Ureter (tissue), 1 donor: ENCODE results near the gene ANKFY1. TPM values are rescaled to one million over a fixed set of nuclear protein-coding genes. Genes with fewer than 3 reads are reported as not detected.
A peak's percentile ranks its signal among the peaks of the same experiment; 100 is the strongest.
"Not testable (repeated sequence)": the region's sequence is repeated elsewhere in the genome, so short reads cannot be mapped to it uniquely, and the experiment has no call there.

Source experiments
- DNase-seq: peaks from one replicate; pipeline ENCODE4 v3.0.0-alpha.2; 2020; ENCODE audit warnings: low spot score
- total RNA-seq: library from RNA; stranded (reverse); gene quantifications from one replicate; pipeline ENCODE4 v1.2.4, GENCODE V29; 2023
- donor health status: DM: yes; HTN: yes; CAD: no.

ANKFY1 gene
- total RNA-seq, 1 donor from 2014 or later = 86.8 TPM

DNA sequence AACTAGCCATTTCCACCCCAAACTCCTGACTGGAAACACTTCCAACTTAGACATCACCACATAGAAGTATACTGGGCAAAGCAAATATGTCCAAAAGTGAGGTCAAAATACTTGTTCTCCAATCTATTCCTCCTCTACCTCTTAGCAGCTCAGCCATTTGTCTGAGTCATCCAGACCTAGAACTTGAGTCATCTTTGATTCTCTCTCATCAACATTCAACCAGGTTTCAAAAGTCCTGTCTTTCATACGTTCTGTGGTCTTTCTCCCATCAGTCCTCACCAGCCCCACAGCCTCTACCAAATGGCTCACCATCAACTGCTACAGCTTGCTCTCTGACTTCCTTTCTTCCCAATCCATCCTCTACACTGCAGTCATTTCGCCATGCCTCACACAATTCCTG is 6.8 kb downstream of the ANKFY1 start:
- no peak for DNase-seq

- DNase-seq = not testable (repeated sequence)
These were observed 8.5 kb downstream of the ANKFY1 start for GRCh38 chr17:4255271-4255670.

- DNase-seq = no peak
These were observed 12.9 kb downstream of the ANKFY1 start for GRCh38 chr17:4250887-4251286.

DNA sequence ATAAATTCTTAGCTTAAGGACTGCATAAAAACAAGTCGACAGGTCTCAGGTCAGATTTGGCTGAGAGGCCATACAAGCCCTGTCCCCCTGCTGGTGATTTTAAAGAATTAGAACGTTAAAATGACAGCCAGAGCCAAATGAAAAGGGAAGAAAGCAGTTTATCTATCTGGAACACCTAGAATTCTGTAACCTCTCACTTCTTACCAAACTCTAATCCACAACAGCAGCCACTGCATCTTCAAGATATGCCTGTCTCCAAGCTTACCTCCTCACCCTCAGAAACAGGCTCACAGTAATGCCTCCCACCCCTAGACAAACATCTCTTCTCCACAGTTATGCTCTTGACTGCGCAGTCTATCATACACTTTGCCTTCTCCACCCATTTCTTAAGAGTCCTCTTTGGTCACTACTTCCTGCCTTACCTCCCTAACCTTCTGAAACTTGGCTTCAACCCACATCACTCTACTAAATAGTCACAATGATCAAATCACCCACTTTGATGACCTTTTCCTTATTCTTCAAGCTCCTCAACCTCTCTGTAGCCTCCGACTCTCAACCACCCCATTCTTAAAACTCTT is 14.2 kb downstream of the ANKFY1 start:
- no peak for DNase-seq

DNA sequence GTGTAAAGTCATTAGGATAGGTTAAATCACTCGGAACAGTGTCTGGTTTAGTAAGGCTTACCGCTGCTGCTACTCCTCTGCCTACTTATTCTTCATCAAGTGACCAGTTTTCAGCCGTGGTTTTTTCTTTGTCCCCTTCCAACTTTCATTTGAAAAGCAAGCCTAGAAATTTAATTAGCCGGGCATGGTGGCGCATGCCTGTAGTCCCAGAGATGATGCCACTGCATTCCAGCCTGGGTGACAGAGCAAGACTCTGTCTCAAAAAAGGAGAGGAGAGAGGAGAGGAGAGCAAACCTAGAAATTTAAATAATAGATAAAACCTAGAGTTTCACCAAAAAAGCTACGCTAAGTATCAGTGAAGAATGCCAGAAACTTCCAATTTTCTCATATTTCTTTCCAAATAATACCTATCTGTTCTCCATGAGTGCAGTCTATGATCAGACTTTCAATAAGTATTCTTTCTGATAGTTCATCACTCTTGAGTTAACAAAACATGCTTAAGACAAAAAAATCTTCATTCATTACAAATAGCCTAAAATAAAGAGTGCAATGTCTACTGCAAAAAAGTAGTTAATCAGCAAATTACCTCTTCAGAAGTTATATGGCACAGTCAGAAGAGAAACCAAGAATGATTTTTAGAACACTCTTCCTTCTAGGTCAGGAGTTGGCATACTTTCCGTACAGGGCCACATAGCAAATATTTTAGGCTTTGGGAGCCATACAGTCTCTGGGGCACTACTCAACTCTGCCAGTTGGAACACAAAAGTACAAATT is 15.1 kb downstream of the ANKFY1 start:
- DNase-seq = no peak

DNA sequence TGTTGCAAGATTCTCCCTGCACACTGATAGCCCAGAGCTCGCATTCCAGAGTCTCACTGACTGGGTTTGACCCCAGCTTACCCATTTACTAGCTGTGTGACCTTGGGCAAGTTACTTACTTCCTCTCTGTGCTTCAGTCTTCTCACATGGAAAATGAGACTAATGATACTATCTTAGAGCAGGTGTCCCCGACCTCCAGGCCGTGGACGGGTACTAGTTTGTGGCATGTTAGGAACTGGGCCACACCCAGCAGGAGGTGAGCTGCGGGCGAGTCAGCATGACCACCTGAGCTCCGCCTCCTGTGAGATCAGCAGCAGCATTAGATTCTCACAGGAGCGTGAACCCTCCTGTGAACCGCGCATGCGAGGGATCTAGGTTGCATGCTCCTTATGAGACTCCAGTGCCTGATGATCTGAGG is 15.8 kb downstream of the ANKFY1 start:
- no peak for DNase-seq

- DNase-seq = no peak
These were observed 16.3 kb downstream of the ANKFY1 start for GRCh38 chr17:4247361-4247970.

DNA sequence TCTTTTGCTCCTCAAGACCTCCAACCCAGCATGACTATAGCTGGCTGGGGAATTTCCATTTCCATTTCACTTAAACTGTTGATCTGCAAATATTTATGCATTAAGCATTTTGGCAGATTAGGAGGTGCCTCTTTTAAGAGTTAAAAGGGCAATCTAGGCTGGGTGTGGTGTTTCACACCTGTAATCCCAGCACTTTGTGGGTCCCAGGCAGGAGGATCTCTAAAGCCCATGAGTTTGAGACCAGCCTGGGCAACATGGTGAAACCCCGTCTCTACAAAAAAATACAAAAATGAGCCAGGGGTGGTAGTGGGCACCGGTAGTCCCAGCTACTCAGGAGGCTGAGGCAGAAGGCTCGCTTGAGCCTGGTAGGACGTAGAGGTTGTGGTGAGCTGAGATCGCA is 17.1 kb downstream of the ANKFY1 start:
- no peak for DNase-seq

GRCh38 chr17:4241535-4241934 is 22.2 kb downstream of the ANKFY1 start:
- DNase-seq = no peak

DNA sequence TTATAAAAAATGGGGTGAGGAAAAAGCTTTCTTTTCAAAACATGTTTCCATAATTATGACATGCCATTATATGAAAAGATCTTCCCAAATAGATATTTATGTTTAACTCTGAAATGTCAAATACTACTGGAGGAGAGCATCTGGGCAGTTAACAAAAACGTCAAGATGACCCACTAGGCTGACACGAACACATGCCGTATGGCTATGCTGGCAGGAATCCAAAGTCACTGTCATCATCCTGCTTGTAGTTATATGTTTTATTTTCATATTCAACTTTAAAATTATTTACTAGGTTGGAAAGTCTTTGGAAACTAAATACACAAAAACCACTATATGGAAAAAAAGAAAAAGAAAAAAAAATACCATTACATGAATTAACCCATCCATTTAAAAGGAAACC is 27.3 kb downstream of the ANKFY1 start:
- DNase-seq = no peak

DNA sequence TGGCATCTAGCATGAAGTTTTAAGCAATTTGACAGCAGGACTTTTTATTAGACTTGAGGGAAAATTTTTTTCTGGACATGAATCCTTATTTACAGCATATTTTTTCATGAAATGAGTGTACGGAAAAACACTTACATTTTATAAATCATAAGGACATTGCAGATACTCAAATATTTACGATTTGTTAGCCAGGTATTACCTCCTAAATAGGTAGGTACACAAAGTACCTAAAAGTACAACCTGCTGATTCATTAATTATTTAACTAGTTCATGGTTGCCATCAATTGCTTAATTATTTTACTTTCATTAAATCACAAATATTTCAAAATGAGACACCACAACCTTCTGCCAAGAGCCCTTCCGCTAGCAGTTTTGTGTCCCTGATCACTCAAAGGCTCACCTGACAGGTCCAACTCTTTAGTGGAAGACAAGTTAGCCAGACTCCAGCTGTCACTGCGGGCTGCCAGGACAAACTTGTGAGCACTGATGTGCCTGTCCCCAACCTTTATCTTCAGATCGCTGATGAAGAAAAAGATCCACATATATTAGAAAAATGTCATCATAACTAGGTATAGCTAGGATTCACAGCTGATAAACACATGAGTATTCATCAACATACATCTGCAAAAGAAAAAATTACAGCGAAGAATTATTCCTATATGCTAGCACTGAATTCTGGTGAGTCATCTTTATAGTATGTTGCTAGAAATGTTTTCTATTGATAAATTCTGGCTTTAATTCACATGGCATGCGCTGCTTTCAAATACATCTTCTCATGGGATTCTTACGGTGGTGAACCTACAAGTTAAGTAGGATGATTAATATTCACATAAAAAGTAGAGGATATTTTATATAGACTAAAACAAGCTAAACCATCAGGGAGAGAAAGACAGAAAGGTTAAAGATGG is 28.2 kb downstream of the ANKFY1 start:
- DNase-seq = no peak

GRCh38 chr17:4234401-4234800 is 29.4 kb downstream of the ANKFY1 start:
- no peak for DNase-seq

DNA sequence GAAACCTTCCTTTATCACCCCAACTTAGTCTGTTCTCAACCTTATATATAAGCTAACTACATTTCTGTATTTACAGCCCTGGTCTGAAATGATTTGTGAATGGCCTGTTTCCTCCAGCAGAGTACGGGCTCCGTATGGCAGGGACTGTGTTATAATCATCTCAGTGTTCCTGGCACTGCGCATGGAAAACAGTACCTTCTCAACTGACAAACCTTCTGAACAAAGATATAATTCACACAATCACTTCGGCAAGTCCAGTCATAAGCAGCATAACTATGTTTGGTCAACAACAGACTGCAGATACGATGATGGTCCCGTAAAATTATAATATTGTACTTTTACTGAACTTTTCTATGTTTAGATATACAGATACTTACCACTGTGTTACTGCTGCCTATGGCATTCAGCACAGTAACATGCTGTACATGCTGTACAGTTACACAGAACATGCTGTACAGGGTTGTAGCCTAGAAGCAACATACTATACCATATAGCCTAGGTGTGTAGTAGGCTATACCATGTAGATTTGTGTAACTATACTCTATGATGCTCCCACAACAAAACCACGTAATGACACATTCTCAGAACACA is 30.0 kb downstream of the ANKFY1 start:
- no peak for DNase-seq

DNA sequence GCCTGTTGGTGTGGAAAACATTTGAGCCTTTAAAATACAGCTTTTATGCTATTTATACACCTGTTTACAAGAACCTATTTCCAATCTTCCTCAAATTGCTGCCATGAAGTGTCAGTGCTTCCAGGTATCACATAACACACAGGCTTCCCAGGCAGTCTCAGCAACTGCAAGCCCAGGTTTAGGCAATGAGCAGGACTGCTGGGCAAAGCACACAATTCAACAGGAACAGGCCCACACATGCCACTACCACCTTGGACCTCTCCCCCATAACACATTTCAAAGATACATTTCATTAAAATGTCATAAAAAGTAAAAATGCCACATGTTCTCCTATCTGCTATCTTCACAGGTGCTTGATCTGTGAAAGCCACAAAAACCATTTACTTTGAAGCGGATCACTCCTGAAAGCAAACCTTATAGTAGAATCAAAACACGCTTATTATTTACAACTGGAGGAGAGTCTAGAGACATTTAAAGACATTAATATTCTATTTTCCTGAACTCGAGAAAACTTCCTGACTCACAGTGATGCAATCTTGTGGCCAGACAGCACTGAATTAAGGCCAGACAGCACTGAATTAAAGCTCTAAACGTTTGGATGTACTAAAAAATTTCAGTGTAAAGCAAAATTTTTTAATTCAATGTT is 31.5 kb downstream of the ANKFY1 start:
- no peak for DNase-seq

GRCh38 chr17:4229627-4230541 is 33.9 kb downstream of the ANKFY1 start:
- peak; percentile 66 for DNase-seq

GRCh38 chr17:4221899-4222659 is 41.7 kb downstream of the ANKFY1 start:
- DNase-seq = no peak

GRCh38 chr17:4221163-4221562 is 42.6 kb downstream of the ANKFY1 start:
- no peak for DNase-seq

DNA sequence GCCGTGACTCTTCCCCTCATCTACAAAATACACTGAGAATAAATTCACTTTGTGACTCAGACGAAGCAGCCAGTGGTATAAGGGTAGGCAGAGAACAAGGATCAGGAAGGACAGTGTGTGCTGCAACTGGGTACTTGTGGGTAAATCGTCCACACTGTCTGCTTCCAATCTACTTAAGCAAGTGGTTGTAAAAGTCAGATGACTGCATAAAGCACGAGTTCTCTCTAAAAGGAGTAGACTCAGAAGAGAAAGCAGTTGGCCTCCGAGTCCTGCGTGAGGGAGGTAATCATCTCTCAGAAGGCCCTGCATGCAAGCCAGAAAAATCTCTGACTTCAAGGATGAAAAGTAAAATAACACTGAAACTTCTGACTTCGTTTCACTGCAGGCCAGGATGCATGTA is 43.1 kb downstream of the ANKFY1 start:
- DNase-seq = no peak

DNA sequence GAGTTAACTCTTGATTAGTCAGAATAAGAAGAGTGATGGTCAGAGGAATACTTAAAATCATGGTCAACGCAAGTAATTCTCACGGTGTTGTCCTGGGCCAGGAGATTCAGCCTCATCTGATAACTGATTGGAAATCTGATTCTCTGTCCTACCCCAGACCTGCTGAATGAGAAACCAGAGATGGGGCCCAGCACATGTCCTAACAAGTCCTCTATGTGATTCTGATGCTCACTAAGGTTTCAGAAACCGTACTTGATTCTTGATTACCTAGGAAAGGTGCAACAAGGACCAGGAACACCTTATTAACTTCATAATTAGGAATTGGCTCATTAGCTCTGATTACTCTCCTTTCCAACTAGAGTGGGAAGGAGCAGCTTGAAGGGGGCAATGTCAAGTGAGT is 44.5 kb downstream of the ANKFY1 start:
- DNase-seq = no peak
